IgD-negative memory B cell (primary cell): ENCODE data around the gene SCNM1. TPM values are rescaled to one million over a fixed set of nuclear protein-coding genes. Genes with fewer than 3 reads are reported as not detected.

Experiments used
- H3K27ac Mint-ChIP-seq, 3 donors: one replicate each; pipeline ENCODE4 v1.8.0; 2020 to 2022; ENCODE audit warnings: mild to moderate bottlenecking in 3 of 3, mixed read lengths in 3 of 3, moderate library complexity in 1 of 3
- H3K27me3 Mint-ChIP-seq: one replicate; pipeline ENCODE4 v1.8.0; 2021; ENCODE audit warnings: mixed read lengths
- H3K36me3 Mint-ChIP-seq: one replicate; pipeline ENCODE4 v1.8.0; 2020; ENCODE audit warnings: mild to moderate bottlenecking, mixed read lengths
- H3K4me1 Mint-ChIP-seq, 3 donors: one replicate each; pipeline ENCODE4 v1.8.0; 2020 to 2022; ENCODE audit warnings: mixed read lengths in 3 of 3, mild to moderate bottlenecking in 1 of 3
- H3K4me3 Mint-ChIP-seq, 4 donors: one replicate each; pipeline ENCODE4 v1.8.0; 2020 to 2022; ENCODE audit warnings: mild to moderate bottlenecking in 4 of 4, mixed read lengths in 4 of 4, moderate library complexity in 3 of 4
- H3K9me3 Mint-ChIP-seq, 3 donors: one replicate each; pipeline ENCODE4 v1.8.0; 2020 to 2021; ENCODE audit warnings: mixed read lengths in 3 of 3, mild to moderate bottlenecking in 1 of 3
- polyA plus RNA-seq: library from polyadenylated mRNA; unstranded; fragments of 300-500 nt; fragmentation: Illumina TruSeq; gene quantifications from one replicate; pipeline ENCODE4 v1.2.3, GENCODE V29; 2021

Gene SCNM1
- 70.1 TPM for polyA plus RNA-seq

GRCh38 chr1:151165738-151166504 is at the start of gene SCNM1, which contains the start of gene LYSMD1:
TSS of gene SCNM1 (plus strand) at chr1:151166144. CDS start at chr1:151166153, 9 bp downstream.
TSS of gene LYSMD1 (minus strand) at chr1:151165902. CDS start at chr1:151165258, 644 bp downstream.
- H3K4me1 Mint-ChIP-seq = peaks cover 21 to 27% (median 24%) of the 10 kb centered on the region in 3 donors

GRCh38 chr1:151124763-151125403 is 41.1 kb upstream of the SCNM1 start:
- Mint-ChIP-seq H3K4me1 (no peaks in the 10 kb centered on the region), H3K27ac (no peak overlapping the region), H3K27me3 (no peaks in the 10 kb centered on the region), H3K4me3 (no peak overlapping the region), H3K36me3 (peaks cover 7% of the 10 kb centered on the region), H3K9me3 (no peaks in the 10 kb centered on the region)

More at GRCh38 chr1:151165738-151166504, at the start of gene SCNM1, which contains the start of gene LYSMD1:
- Mint-ChIP-seq H3K27me3 (peaks cover 1% of the 10 kb centered on the region), H3K27ac (peak within 1 kb of the TSS; percentile 97 to 100 (median 98)), H3K4me3 (peak within 1 kb of the TSS; percentile 95 to 99 (median 96)), H3K36me3 (peaks cover 11% of the 10 kb centered on the region), H3K9me3 (peaks cover 0 to 2% (median 0%) of the 10 kb centered on the region in 3 donors)

- Mint-ChIP-seq H3K4me3 (no peak overlapping the region), H3K27ac (no peak overlapping the region), H3K27me3 (peaks cover 2% of the 10 kb centered on the region), H3K9me3 (no peaks in the 10 kb centered on the region), H3K4me1 (peaks cover 1 to 6% (median 6%) of the 10 kb centered on the region in 3 donors), H3K36me3 (peaks cover 2% of the 10 kb centered on the region)
Observed at GRCh38 chr1:151128800-151129199, 37.1 kb upstream of the SCNM1 start.

GRCh38 chr1:151130987-151131586 is 34.9 kb upstream of the SCNM1 start:
- peaks cover 1 to 6% (median 6%) of the 10 kb centered on the region in 3 donors for H3K4me1 Mint-ChIP-seq
- H3K9me3 Mint-ChIP-seq = no peaks in the 10 kb centered on the region
- peak overlapping the region in 1 of 3 donors; percentile 55 for H3K27ac Mint-ChIP-seq
- H3K27me3 Mint-ChIP-seq = peaks cover 2% of the 10 kb centered on the region
- peaks cover 2% of the 10 kb centered on the region for H3K36me3 Mint-ChIP-seq
- H3K4me3 Mint-ChIP-seq = peak overlapping the region; percentile 69 to 92 (median 86)

GRCh38 chr1:151131701-151132334 is 34.1 kb upstream of the SCNM1 start:
- Mint-ChIP-seq H3K27ac (no peak overlapping the region), H3K9me3 (no peaks in the 10 kb centered on the region), H3K36me3 (no peaks in the 10 kb centered on the region), H3K4me3 (peak overlapping the region; percentile 69 to 92 (median 86)), H3K27me3 (peaks cover 2% of the 10 kb centered on the region), H3K4me1 (peaks cover 1 to 6% (median 6%) of the 10 kb centered on the region in 3 donors)

GRCh38 chr1:151132335-151133017 is 33.5 kb upstream of the SCNM1 start:
- Mint-ChIP-seq H3K27ac (no peak overlapping the region), H3K36me3 (no peaks in the 10 kb centered on the region), H3K9me3 (no peaks in the 10 kb centered on the region), H3K4me1 (peaks cover 1 to 6% (median 6%) of the 10 kb centered on the region in 3 donors), H3K27me3 (peaks cover 2% of the 10 kb centered on the region), H3K4me3 (no peak overlapping the region)

GRCh38 chr1:151133018-151133806 is 32.7 kb upstream of the SCNM1 start:
- H3K4me3 Mint-ChIP-seq = no peak overlapping the region
- H3K4me1 Mint-ChIP-seq = peaks cover 1 to 6% (median 6%) of the 10 kb centered on the region in 3 donors
- peaks cover 2% of the 10 kb centered on the region for H3K27me3 Mint-ChIP-seq

GRCh38 chr1:151134396-151134795 is 31.5 kb upstream of the SCNM1 start:
- Mint-ChIP-seq H3K36me3 (no peaks in the 10 kb centered on the region), H3K9me3 (no peaks in the 10 kb centered on the region), H3K27ac (no peak overlapping the region), H3K4me1 (peaks cover 1 to 6% (median 6%) of the 10 kb centered on the region in 3 donors), H3K4me3 (peak overlapping the region in 1 of 4 donors; percentile 30), H3K27me3 (peaks cover 2% of the 10 kb centered on the region)

More at GRCh38 chr1:151133018-151133806, 32.7 kb upstream of the SCNM1 start:
- H3K36me3 Mint-ChIP-seq = no peaks in the 10 kb centered on the region
- no peaks in the 10 kb centered on the region for H3K9me3 Mint-ChIP-seq
- H3K27ac Mint-ChIP-seq = no peak overlapping the region

GRCh38 chr1:151134991-151135390 is 31.0 kb upstream of the SCNM1 start:
- H3K4me3 Mint-ChIP-seq = no peak overlapping the region
- H3K27me3 Mint-ChIP-seq = peaks cover 2% of the 10 kb centered on the region
- H3K27ac Mint-ChIP-seq = no peak overlapping the region

GRCh38 chr1:151135433-151136385 is 30.2 kb upstream of the SCNM1 start:
- Mint-ChIP-seq H3K4me3 (peak overlapping the region in 1 of 4 donors; percentile 47), H3K4me1 (peaks cover 1 to 6% (median 3%) of the 10 kb centered on the region in 3 donors)

More at GRCh38 chr1:151134991-151135390, 31.0 kb upstream of the SCNM1 start:
- Mint-ChIP-seq H3K36me3 (no peaks in the 10 kb centered on the region), H3K4me1 (peaks cover 1 to 6% (median 6%) of the 10 kb centered on the region in 3 donors), H3K9me3 (no peaks in the 10 kb centered on the region)

GRCh38 chr1:151137789-151138188 is 28.2 kb upstream of the SCNM1 start:
- Mint-ChIP-seq H3K4me3 (no peak overlapping the region), H3K27ac (no peak overlapping the region), H3K27me3 (no peaks in the 10 kb centered on the region), H3K4me1 (no peaks in the 10 kb centered on the region), H3K36me3 (no peaks in the 10 kb centered on the region), H3K9me3 (no peaks in the 10 kb centered on the region)

More at GRCh38 chr1:151135433-151136385, 30.2 kb upstream of the SCNM1 start:
- Mint-ChIP-seq H3K36me3 (no peaks in the 10 kb centered on the region), H3K27ac (no peak overlapping the region), H3K9me3 (no peaks in the 10 kb centered on the region), H3K27me3 (no peaks in the 10 kb centered on the region)

- peaks cover 4% of the 10 kb centered on the region for H3K27me3 Mint-ChIP-seq
Observed at GRCh38 chr1:151142411-151143056, 23.4 kb upstream of the SCNM1 start.

More at GRCh38 chr1:151142411-151143056, 23.4 kb upstream of the SCNM1 start:
- H3K4me1 Mint-ChIP-seq = peaks cover 0 to 8% (median 7%) of the 10 kb centered on the region in 3 donors
- no peaks in the 10 kb centered on the region for H3K36me3 Mint-ChIP-seq
- H3K27ac Mint-ChIP-seq = no peak overlapping the region
- H3K4me3 Mint-ChIP-seq = no peak overlapping the region
- no peaks in the 10 kb centered on the region for H3K9me3 Mint-ChIP-seq
